NCI-H82 treated with DMSO at 0.1 percent for 48 hours (cell line): Measurements from ENCODE around the gene NABP1.

ENCODE experiments used
- DNase-seq: peaks from one replicate; lab custom pipeline; 2025; ENCODE audit not compliant: unreplicated experiment; lab: John Stamatoyannopoulos, UW

NABP1 gene

GRCh38 chr2:191703079-191703725 lies 25.3 kb downstream of the NABP1 start:
- no peak for DNase-seq

- DNase-seq, result no peak
These were observed 27.1 kb downstream of the NABP1 start for GRCh38 chr2:191705084-191705483.

GRCh38 chr2:191705701-191706100 lies 27.8 kb downstream of the NABP1 start:
- DNase-seq, result no peak

- DNase-seq, result no peak
These were observed 28.9 kb downstream of the NABP1 start for GRCh38 chr2:191706791-191707190.

GRCh38 chr2:191707542-191707941 lies 29.6 kb downstream of the NABP1 start:
- DNase-seq, result no peak

GRCh38 chr2:191710411-191710900 lies 32.5 kb downstream of the NABP1 start:
- DNase-seq, result no peak

GRCh38 chr2:191711621-191712020 lies 33.7 kb downstream of the NABP1 start:
- no peak for DNase-seq

- DNase-seq, result no peak
These were observed 35.9 kb downstream of the NABP1 start for GRCh38 chr2:191713837-191714236.

- no peak for DNase-seq
These were observed 37.0 kb downstream of the NABP1 start for GRCh38 chr2:191714925-191715324.

- no peak for DNase-seq
These were observed 37.5 kb downstream of the NABP1 start for GRCh38 chr2:191715471-191715870.

- DNase-seq, result no peak
These were observed 41.3 kb downstream of the NABP1 start for GRCh38 chr2:191719261-191719660.

- no peak for DNase-seq
These were observed 42.0 kb downstream of the NABP1 start for GRCh38 chr2:191719938-191720337.

GRCh38 chr2:191721331-191721730 lies 43.4 kb downstream of the NABP1 start:
- DNase-seq, result no peak

GRCh38 chr2:191724015-191724414 lies 46.1 kb downstream of the NABP1 start:
- DNase-seq, result no peak

- DNase-seq, result no peak
These were observed 51.1 kb downstream of the NABP1 start for GRCh38 chr2:191728750-191729624.

- DNase-seq, result no peak
These were observed 52.3 kb downstream of the NABP1 start for GRCh38 chr2:191730263-191730662.
